NOMO-1 treated with DMSO at 0.1 percent for 48 hours (cell line): ENCODE results near the gene KDSR.
"Not testable (repeated sequence)": the region's sequence is repeated elsewhere in the genome, so short reads cannot be mapped to it uniquely, and the experiment has no call there.

Experiments
- DNase-seq: peaks from one replicate; lab custom pipeline; 2025; ENCODE audit not compliant: unreplicated experiment; lab: John Stamatoyannopoulos, UW

Gene KDSR

GRCh38 chr18:63366213-63367052, 573 bp downstream of the KDSR start:
- peak; percentile 28 for DNase-seq

DNA sequence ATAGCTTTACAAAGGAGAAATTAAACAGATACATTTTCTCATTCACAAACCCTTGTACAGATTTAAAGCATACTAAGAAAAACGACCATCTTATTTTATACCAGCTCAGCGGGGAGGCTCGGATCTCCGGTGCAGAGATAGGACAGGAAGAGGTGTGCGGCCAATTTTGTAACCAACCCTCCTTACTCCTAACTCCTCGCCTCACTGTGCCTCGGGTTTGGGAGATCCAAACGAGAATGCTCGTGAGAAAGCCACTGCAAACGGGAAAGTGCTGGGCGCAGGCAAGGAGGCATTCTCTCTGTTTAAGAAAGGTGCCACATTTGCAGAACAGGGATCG, 1.2 kb downstream of the KDSR start:
- no peak for DNase-seq

GRCh38 chr18:63363951-63364350, 3.1 kb downstream of the KDSR start:
- DNase-seq = no peak

DNA sequence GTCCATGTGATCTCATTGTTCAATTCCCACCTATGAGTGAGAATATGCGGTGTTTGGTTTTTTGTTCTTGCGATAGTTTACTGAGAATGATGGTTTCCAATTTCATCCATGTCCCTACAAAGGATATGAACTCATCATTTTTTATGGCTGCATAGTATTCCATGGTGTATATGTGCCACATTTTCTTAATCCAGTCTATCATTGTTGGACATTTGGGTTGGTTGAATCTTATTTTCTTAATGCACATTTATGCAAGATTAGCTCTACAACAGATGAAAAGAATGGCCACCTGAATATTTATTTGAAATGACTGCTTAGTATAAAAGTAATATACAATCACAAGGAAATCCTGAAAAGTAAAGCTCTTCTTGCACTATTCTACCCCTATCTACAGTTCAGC, 3.6 kb downstream of the KDSR start:
- DNase-seq = not testable (repeated sequence)

GRCh38 chr18:63356272-63356896, 10.6 kb downstream of the KDSR start:
- no peak for DNase-seq

DNA sequence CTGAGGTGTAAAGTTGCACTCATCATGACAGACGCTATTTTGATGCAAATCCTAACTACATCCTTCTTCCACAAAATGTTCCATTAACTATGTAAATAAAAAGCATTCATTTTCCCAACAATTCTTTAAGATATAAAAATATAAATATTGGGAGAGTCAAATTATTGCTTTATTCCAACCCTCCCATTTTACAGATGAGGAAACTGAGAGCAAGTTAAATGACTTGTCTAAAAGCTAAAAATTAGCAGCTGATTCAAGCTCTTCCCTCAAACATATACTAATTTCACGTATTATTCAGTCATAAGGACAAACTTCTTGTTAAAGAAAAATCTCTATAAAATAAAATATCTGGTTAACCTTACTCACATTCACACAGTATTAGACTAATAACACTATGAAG, 16.8 kb downstream of the KDSR start:
- no peak for DNase-seq

DNA sequence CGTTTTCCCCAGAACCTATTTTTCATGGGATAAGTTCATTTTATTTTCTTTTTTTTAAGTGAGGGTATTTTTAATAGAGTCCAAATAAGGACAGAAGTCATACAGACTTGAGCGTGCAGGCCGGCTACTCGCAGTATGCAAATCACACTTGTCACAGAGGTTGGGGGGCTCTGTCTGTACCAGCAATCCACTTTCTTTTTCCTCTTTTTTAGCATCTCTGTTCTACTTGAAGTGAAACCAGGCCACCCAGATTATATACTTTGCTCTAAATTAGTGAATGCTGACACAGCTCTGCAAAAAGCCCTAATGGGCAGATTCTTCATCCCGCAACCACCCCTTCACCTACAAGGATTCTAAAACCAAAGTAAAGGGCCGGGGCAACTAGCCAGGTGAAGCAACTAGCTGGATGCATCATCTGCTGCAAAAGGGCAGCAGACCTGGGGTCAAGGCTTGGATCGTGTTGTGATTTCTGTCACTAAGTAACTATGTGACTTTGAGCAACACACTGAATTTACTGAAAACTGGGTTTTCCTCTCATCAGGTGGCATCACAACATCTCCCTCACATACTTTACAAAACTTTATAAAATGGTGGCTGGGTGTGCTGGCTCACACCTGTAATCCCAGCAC, 18.4 kb downstream of the KDSR start:
- no peak for DNase-seq

GRCh38 chr18:63346480-63347183, 20.4 kb downstream of the KDSR start:
- DNase-seq = no peak

DNA sequence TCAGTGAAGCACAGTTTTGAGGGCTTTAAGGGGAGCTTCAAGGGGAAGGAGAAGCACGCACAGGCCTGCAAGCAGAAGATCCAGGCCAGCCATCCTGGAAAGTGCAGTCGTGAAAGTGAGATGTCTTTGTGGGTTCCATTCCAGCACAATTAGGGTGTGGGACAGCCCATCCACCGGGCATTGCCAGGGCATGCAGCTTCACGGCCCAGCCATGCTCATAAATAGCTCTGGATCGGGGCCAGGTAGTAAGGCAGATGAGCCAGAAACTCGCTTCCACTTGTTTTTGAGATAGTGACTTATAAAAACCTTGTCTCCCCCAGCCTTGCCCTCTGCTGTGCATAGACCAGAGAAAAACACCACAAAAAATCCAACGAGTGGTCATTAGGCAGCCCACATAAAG, 21.0 kb downstream of the KDSR start:
- no peak for DNase-seq

- no peak for DNase-seq
These were observed 22.1 kb downstream of the KDSR start for GRCh38 chr18:63344918-63345317.

DNA sequence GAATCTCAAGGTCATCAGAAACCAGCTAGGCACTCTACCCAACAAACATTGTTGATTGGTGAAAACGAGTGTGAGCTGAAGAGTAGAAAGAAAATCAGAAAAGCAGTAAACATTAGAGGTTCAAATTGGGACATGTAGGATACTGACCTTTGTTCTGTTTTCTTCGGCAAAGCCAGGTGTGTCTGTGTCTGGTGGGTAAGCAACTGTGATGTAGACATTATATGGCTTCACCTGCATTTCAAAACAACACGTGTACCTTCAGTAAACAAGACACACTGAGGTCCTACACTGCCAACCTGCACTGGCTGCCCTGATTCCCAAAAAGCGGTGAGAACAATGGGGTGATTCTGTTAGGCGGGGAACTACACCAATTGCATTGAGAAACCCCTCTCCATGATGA, 22.7 kb downstream of the KDSR start:
- DNase-seq = no peak

GRCh38 chr18:63342206-63342605, 24.8 kb downstream of the KDSR start:
- no peak for DNase-seq

GRCh38 chr18:63339920-63340484, 27.0 kb downstream of the KDSR start:
- DNase-seq = peak; percentile 50

- DNase-seq = no peak
These were observed 30.5 kb downstream of the KDSR start for GRCh38 chr18:63336366-63337099.

GRCh38 chr18:63331105-63331504, 35.9 kb downstream of the KDSR start:
- no peak for DNase-seq

DNA sequence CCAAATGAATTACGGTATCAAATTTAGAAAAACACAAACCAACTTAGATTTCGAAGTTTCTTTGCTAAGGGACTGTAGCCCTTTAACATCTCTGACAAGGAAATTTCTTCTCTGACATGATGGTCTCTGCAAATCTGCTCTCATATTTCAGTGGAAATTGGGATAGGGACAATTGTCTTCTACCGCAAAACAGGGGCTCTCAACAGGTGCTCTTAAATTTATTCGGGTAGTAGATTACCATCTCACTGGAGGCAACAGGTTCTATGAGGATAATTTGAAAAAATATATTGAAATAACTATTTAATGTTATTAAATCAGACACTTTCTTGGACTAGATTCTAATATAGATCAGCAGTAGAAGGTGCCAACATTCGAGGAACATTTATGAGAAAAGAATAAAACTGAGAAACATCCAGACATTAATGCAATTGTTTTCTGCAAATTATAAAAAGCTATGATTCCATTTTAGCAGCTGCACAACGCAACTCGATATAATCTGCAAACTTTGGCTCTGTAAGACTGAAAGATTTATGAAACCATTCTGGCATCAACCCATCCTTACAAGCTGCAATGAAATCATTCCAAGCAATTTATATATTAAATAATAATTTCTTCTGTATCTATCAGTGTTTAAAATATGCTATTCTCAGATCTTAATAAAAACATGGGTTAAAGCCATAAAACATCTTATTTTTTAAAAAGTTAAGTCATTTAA, 37.4 kb downstream of the KDSR start:
- no peak for DNase-seq

- no peak for DNase-seq
These were observed 41.0 kb downstream of the KDSR start for GRCh38 chr18:63326011-63326410.

- DNase-seq = no peak
These were observed 41.8 kb downstream of the KDSR start for GRCh38 chr18:63325086-63325686.

GRCh38 chr18:63322908-63323634, 43.9 kb downstream of the KDSR start:
- DNase-seq = peak; percentile 82
